Adrenal gland (tissue), 5 donors: ENCODE results near the gene CCDC167.

Experiments used
- POLR2A ChIP-seq, 2 donors: fragments of 450-650 bp; IDR thresholded peaks; one replicate each; pipeline ENCODE4 v1.6.1; 2017; ENCODE audit warnings: antibody characterized with exemption in 2 of 2, mild to moderate bottlenecking in 2 of 2, moderate library complexity in 1 of 2
- TF ChIP-seq, protein P1 (sequence below), 6 experiments: fragments of 450-650 bp in 4 of 6; fragments of 200-600 bp in 2 of 6; sonication (generic) in 1 of 6; IDR thresholded peaks; 1 replicate in 5 of 6; 2 replicates in 1 of 6; pipeline versions ENCODE4 v1.5.1 to v1.8.0; 2016 to 2021; ENCODE audit warnings: antibody characterized with exemption in 6 of 6, mild to moderate bottlenecking in 2 of 6, moderate library complexity in 1 of 6
- donor health status: DM: no; HTN: no; CAD: no.

DNA sequence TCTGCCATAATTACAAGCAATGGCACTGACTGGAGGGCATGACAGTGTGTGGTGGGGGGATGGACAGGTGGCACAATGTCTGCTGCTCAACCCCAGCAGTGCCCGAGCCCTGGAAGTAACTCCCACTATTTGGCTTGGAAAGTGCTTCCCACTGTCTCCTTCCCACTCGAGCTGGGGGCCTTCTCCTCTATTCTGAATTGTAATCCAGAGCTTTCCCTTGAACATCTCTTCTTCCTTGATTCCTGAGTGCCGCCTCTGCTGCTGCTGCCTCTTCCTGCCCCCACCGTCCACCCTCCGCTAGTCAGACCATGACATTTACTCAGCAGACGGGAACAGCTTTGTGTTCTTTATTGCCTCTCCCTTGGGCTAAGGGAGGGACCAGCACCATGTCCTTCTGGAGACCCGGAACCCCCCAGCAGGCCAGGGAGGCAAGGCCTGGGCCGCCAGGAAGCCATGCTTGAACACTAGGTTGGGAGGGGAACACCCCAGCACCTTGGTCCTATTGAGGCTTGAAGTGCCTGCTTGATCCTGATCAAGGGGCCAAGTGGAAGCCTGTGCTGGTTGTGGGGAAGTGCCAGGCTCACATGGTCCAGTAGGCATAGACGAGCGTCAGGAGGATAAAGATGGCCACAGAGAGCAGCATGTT is 17.0 kb downstream of the CCDC167 start:
- TF ChIP-seq, protein P1, sequence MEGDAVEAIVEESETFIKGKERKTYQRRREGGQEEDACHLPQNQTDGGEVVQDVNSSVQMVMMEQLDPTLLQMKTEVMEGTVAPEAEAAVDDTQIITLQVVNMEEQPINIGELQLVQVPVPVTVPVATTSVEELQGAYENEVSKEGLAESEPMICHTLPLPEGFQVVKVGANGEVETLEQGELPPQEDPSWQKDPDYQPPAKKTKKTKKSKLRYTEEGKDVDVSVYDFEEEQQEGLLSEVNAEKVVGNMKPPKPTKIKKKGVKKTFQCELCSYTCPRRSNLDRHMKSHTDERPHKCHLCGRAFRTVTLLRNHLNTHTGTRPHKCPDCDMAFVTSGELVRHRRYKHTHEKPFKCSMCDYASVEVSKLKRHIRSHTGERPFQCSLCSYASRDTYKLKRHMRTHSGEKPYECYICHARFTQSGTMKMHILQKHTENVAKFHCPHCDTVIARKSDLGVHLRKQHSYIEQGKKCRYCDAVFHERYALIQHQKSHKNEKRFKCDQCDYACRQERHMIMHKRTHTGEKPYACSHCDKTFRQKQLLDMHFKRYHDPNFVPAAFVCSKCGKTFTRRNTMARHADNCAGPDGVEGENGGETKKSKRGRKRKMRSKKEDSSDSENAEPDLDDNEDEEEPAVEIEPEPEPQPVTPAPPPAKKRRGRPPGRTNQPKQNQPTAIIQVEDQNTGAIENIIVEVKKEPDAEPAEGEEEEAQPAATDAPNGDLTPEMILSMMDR (IDR thresholded peaks at IDR 0.05): no peak
- no peak for TF ChIP-seq POLR2A (IDR thresholded peaks at IDR 0.05)
